Central memory CD4-positive, alpha-beta T cell (primary cell): ENCODE measurements around the gene EIF5AL1.
"Not testable (repeated sequence)": the region's sequence is repeated elsewhere in the genome, so short reads cannot be mapped to it uniquely, and the experiment has no call there.

Experiments
- DNase-seq: peaks from one replicate; pipeline ENCODE4 v3.0.0; 2022

Gene EIF5AL1

GRCh38 chr10:79488336-79488735 is 24.0 kb upstream of the EIF5AL1 start:
- no peak for DNase-seq

- no peak for DNase-seq
These were observed 23.5 kb upstream of the EIF5AL1 start for GRCh38 chr10:79488870-79489269.

GRCh38 chr10:79490400-79491142 is 21.8 kb upstream of the EIF5AL1 start:
- no peak for DNase-seq

GRCh38 chr10:79491143-79491835 is 21.0 kb upstream of the EIF5AL1 start:
- no peak for DNase-seq

DNA sequence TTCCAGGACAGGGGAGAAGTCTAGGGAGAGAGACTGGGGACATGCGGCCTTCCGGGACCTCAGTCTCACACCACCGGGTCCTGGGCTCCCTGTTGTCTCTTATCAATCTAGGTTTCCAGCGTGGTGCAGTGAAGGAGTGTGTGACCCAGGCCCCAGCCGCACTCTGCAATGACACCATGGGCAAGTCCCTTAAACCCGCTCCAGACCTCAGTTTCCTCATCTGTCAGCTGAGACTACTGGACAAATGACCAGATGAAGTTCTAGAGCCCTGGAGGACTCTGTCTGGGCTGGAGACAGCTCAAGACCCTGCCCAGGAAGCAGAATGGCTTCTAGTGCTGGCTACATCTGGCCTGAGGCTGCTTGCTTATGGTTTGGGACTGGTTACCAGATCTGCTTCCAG is 20.1 kb upstream of the EIF5AL1 start:
- DNase-seq = no peak

GRCh38 chr10:79492839-79493238 is 19.5 kb upstream of the EIF5AL1 start:
- no peak for DNase-seq

DNA sequence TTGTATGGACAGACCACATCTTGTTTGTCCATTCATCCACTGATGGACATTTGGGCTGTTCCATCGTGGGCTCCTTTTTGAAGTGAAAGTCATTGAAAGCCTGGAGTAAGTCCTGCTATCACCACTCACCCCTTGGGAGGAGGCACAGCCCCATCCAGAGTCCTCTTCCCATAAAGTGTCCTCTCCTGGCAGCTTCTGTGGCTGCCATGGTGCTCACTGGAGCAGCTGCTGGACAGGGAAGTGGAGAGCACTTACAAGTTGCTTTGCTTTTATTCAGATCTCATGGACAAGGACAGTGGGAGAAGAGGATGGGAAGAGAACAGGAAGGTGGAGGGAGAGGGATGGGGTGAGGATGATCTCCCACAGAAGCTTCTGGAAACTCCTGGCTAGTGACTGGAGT is 18.5 kb upstream of the EIF5AL1 start:
- no peak for DNase-seq

DNA sequence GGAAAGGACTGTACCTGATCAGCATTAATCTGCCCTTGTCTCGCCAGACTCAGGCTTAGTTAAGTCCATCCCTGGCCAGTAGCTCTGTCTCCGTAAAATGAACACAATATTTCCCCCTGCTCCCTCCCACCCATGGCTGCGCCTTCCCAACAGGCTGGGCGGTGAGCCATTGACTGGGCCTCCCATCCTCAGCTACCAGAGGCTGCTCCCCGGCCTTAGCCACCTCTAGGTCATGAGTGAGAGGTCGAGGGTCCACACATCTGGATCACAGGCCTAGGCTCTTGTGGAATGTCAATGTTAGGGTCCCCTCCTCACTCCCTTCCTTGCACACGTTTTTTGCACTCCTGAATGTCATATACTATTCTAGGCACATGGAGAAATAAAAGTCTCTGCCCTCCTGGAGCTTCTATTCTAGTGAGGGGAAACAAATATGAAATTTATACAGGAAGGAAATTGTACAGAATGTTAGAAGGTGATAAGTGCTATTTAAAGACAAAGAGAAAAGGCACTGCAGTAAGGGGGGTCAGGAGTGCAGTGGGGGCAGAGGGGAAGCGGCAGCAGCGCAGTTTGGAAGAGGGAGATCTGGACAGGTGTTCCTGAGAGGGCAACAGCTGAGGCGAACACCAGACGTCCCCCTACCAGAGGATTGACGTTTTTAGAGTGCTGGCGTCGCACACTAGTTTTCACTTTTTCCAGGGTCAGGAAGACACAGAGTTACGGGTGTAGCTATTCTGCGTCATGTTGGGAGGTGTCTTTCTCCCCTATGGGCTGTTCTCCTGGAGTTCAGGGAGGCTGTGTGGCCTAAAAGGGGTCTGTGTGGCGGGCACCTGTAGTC is 17.2 kb upstream of the EIF5AL1 start:
- no peak for DNase-seq

DNA sequence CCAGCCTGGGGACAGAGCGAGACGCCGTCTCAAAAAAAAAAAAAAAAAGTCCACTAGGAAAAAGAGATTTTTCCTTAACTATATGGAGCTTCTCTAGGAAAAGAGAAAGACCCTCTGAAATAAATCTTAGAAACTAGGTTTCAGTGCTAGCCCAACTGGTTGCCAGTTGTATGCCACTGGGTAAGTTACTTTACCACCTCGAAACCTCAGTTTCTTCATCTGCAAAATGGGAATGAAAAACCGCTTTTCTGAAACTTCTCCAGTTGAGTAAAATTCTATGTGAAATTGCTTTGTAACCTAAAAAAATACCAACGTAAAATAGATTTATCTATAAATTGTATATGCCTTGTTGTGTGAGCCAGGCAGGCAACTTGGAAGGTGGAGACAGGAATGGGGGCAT is 16.5 kb upstream of the EIF5AL1 start:
- DNase-seq = no peak

DNA sequence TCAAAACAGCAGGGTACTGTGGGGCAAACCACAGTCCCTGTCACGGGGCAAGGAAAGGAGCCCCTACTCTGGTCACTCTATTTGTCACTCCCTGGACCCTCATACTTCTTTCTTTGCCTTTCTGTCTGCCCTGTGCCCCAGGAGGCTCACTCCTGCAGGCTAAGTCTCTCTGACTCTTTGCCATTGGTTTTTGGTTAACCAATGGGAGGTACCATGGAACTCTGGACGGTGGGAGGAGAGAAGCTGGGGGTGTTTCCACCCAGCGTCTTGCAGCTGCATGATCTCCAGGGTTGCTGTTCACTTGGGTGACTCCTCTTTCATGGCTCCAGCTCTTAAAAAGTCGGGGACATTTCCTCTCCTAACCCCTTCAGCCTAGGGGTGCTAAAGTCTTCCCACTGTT is 15.4 kb upstream of the EIF5AL1 start:
- DNase-seq = no peak

DNA sequence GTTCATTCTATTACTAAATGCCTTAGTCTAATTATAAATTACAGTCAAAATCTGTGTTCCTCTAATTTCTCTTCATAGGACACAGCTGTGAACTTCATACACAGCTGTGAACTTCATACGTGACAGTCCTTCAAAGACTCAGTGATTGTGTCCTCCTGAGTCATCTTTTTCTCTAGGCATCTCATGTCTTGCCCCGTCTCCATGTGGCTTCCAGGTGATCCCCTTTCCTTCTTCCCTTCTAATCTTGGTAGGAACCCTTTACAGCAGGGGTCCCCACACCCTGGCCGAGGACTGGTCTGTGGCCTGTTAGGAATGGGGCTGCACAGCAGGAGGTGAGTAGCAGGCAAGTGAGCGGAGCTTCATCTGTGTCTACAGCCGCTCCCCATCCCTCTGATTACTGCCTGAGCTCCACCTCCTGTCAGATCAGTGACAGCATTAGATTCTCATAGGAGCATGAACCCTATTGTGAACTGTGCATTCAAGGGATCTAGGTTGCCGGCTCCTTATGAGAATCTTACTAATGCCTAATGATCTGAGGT is 14.0 kb upstream of the EIF5AL1 start:
- no peak for DNase-seq

GRCh38 chr10:79502561-79503309 is 9.6 kb upstream of the EIF5AL1 start:
- DNase-seq = no peak

DNA sequence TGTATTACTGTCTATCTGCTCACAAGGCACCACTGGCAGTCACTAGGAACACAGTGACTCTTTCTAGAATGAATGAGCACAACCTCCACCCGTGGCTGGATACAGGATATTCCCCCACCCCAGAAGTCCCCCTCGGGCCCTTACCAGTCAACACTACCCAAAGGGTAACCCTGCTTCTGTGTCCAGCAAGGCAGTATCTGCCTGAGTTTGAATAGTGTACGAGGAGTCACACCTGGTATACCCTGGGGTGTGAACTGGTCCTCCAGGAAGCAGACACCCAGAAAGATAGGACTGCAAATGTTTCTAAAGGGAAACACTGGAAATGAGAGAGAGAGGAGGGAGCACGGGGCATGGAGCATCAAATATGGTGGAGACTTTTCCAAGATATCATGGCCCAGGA is 8.5 kb upstream of the EIF5AL1 start:
- DNase-seq = not testable (repeated sequence)

DNA sequence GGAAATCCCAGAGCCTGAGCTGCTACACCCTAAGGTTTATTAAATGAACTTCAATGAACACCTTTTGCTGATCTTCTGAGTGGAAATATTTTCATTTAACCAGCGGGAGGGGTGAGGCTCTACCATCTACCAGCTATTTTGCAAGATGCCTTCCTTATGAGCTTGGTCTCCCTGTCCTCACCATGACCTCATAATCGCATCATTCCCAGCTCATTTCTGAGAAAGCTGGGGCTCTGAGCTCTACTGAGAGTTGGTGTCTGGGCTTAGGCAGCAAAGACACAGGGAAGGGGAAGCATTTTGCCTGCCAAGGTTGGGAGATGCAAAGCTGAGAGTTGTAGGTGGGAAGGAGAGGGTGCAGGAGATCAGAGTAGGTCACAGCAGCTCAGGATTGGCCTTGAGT is 7.8 kb upstream of the EIF5AL1 start:
- not testable (repeated sequence) for DNase-seq

GRCh38 chr10:79505328-79505727 is 7.0 kb upstream of the EIF5AL1 start:
- DNase-seq = not testable (repeated sequence)

GRCh38 chr10:79505829-79506228 is 6.5 kb upstream of the EIF5AL1 start:
- no peak for DNase-seq

GRCh38 chr10:79507440-79508167 is 4.7 kb upstream of the EIF5AL1 start:
- no peak for DNase-seq

GRCh38 chr10:79508245-79508644 is 4.1 kb upstream of the EIF5AL1 start:
- DNase-seq = not testable (repeated sequence)

GRCh38 chr10:79509306-79509933 is 2.9 kb upstream of the EIF5AL1 start:
- not testable (repeated sequence) for DNase-seq

GRCh38 chr10:79509934-79510508 is 2.3 kb upstream of the EIF5AL1 start:
- not testable (repeated sequence) for DNase-seq
